ENCODE data around the gene GALNTL6. TPM values are rescaled to one million over a fixed set of nuclear protein-coding genes. Genes with fewer than 3 reads are reported as not detected.

Gene GALNTL6
- total and polyA plus RNA-seq, 2 donors (not counting 1 experiment from before 2014, with no cell fraction given): not detected

GRCh38 chr4:172978848-172979247 lies 1165.6 kb downstream of the GALNTL6 start:
- H3K9me3 ChIP-seq (ENCODE audit: control insufficient read depth, insufficient read depth, low read depth, low read length): no peaks in the 10 kb centered on the region
- no peak for DNase-seq (ENCODE audit: low read depth in 2 of 2)
- no peaks in the 10 kb centered on the region for H4K20me1 ChIP-seq (ENCODE audit: control insufficient read depth, extremely low read depth, insufficient read depth, low read length)
- TF ChIP-seq CTCF (conservative IDR thresholded peaks at IDR 0.05 in 1 of 2, IDR thresholded peaks at IDR 0.05 in 1 of 2; ENCODE audit: low read depth in 1 of 2, low read length in 2 of 2) (no peak), EZH2 (IDR thresholded peaks at IDR 0.05; ENCODE audit: low read length, missing control alignments) (no peak)
- no peak overlapping the region for H2AFZ ChIP-seq (ENCODE audit: low read length)
- no peaks in the 10 kb centered on the region for H3K4me1 ChIP-seq (ENCODE audit: control insufficient read depth, extremely low read depth, insufficient read depth, low read length)
- H3K27ac ChIP-seq (ENCODE audit: insufficient read depth, low read length): no peak overlapping the region
- no peaks in the 10 kb centered on the region for H3K79me2 ChIP-seq (ENCODE audit: control insufficient read depth, insufficient read depth, low read length)
- no peaks in the 10 kb centered on the region for H3K27me3 ChIP-seq (ENCODE audit: control insufficient read depth, insufficient read depth, low read length)
- no peak overlapping the region for H3K4me2 ChIP-seq (ENCODE audit: extremely low read depth, insufficient read depth, low read length)
- H3K4me3 ChIP-seq (replicated peaks in 1 of 4; ENCODE audit: control extremely low read depth in 1 of 4, insufficient read depth in 1 of 4, low read depth in 3 of 4, low read length in 4 of 4): no peak overlapping the region
- no peaks in the 10 kb centered on the region for H3K36me3 ChIP-seq (ENCODE audit: control insufficient read depth, insufficient read depth, low read length)
- H3K9ac ChIP-seq (ENCODE audit: insufficient read depth, low read length): no peak overlapping the region

- H3K4me1 ChIP-seq (ENCODE audit: control insufficient read depth, extremely low read depth, insufficient read depth, low read length): no peaks in the 10 kb centered on the region
- H2AFZ ChIP-seq (ENCODE audit: low read length): no peak overlapping the region
- no peaks in the 10 kb centered on the region for H3K27me3 ChIP-seq (ENCODE audit: control insufficient read depth, insufficient read depth, low read length)
Measured at GRCh38 chr4:172979332-172979731, 1166.1 kb downstream of the GALNTL6 start.

GRCh38 chr4:172980219-172980618 lies 1167.0 kb downstream of the GALNTL6 start:
- H4K20me1 ChIP-seq (ENCODE audit: control insufficient read depth, extremely low read depth, insufficient read depth, low read length): no peaks in the 10 kb centered on the region
- no peak overlapping the region for H3K4me3 ChIP-seq (replicated peaks in 1 of 4; ENCODE audit: control extremely low read depth in 1 of 4, insufficient read depth in 1 of 4, low read depth in 3 of 4, low read length in 4 of 4)
- H3K9ac ChIP-seq (ENCODE audit: insufficient read depth, low read length): no peak overlapping the region
- no peaks in the 10 kb centered on the region for H3K79me2 ChIP-seq (ENCODE audit: control insufficient read depth, insufficient read depth, low read length)
- no peaks in the 10 kb centered on the region for H3K9me3 ChIP-seq (ENCODE audit: control insufficient read depth, insufficient read depth, low read depth, low read length)
- DNase-seq (ENCODE audit: low read depth in 2 of 2): peak in 1 of 2 donors; percentile 16
- no peaks in the 10 kb centered on the region for H3K36me3 ChIP-seq (ENCODE audit: control insufficient read depth, insufficient read depth, low read length)
- H3K27ac ChIP-seq (ENCODE audit: insufficient read depth, low read length): no peak overlapping the region
- TF ChIP-seq EZH2 (IDR thresholded peaks at IDR 0.05; ENCODE audit: low read length, missing control alignments): no peak
- no peak for TF ChIP-seq CTCF (conservative IDR thresholded peaks at IDR 0.05 in 1 of 2, IDR thresholded peaks at IDR 0.05 in 1 of 2; ENCODE audit: low read depth in 1 of 2, low read length in 2 of 2)
- no peaks in the 10 kb centered on the region for H3K27me3 ChIP-seq (ENCODE audit: control insufficient read depth, insufficient read depth, low read length)
- no peak overlapping the region for H2AFZ ChIP-seq (ENCODE audit: low read length)
- no peaks in the 10 kb centered on the region for H3K4me1 ChIP-seq (ENCODE audit: control insufficient read depth, extremely low read depth, insufficient read depth, low read length)
- H3K4me2 ChIP-seq (ENCODE audit: extremely low read depth, insufficient read depth, low read length): no peak overlapping the region

More at GRCh38 chr4:172979332-172979731, 1166.1 kb downstream of the GALNTL6 start:
- no peak overlapping the region for H3K4me3 ChIP-seq (replicated peaks in 1 of 4; ENCODE audit: control extremely low read depth in 1 of 4, insufficient read depth in 1 of 4, low read depth in 3 of 4, low read length in 4 of 4)
- H3K27ac ChIP-seq (ENCODE audit: insufficient read depth, low read length): no peak overlapping the region
- H3K9me3 ChIP-seq (ENCODE audit: control insufficient read depth, insufficient read depth, low read depth, low read length): no peaks in the 10 kb centered on the region
- TF ChIP-seq CTCF (conservative IDR thresholded peaks at IDR 0.05 in 1 of 2, IDR thresholded peaks at IDR 0.05 in 1 of 2; ENCODE audit: low read depth in 1 of 2, low read length in 2 of 2) (no peak), EZH2 (IDR thresholded peaks at IDR 0.05; ENCODE audit: low read length, missing control alignments) (no peak)
- no peak overlapping the region for H3K9ac ChIP-seq (ENCODE audit: insufficient read depth, low read length)
- no peaks in the 10 kb centered on the region for H3K79me2 ChIP-seq (ENCODE audit: control insufficient read depth, insufficient read depth, low read length)
- no peak overlapping the region for H3K4me2 ChIP-seq (ENCODE audit: extremely low read depth, insufficient read depth, low read length)
- H4K20me1 ChIP-seq (ENCODE audit: control insufficient read depth, extremely low read depth, insufficient read depth, low read length): no peaks in the 10 kb centered on the region
- DNase-seq (ENCODE audit: low read depth in 2 of 2): no peak
- no peaks in the 10 kb centered on the region for H3K36me3 ChIP-seq (ENCODE audit: control insufficient read depth, insufficient read depth, low read length)
